ENCODE data around the gene PLCH1. TPM values are rescaled to one million over a fixed set of nuclear protein-coding genes. Genes with fewer than 3 reads are reported as not detected.

PLCH1 gene
- total RNA-seq, 1 experiment from 2014 or later: 3.8 TPM

DNA sequence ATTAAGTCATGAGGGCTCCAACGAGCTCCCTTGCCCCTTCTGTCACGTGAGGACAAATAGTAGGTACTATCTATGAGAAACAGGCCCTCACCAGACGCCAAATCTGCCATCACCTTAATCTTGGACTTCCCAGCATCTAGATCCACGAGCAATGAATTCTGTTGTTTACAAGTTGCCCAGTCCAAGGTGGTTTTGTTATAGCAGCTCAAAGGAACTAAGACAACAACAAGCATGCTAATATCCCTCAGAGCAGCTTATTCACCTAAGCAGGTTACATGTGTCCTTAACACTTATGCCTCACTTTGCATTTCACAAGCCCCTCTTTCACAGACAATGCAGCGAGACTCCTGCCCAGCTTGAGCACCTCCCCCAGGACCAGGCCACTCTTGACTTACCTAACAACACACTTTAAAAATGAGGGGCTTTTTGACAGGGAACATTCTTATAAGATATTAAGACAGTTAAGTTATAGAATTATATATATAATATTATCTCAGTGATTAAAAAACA lies 219.5 kb downstream of the PLCH1 start (continued):
- TF ChIP-seq YY1 (IDR thresholded peaks at IDR 0.05; ENCODE audit: extremely low read depth, insufficient replicate concordance, low read depth, low read length): no peak
- no peak for TF ChIP-seq FOSL1 (IDR thresholded peaks at IDR 0.05; ENCODE audit: low read depth)
- TF ChIP-seq EZH2phosphoT487 (IDR thresholded peaks at IDR 0.05; ENCODE audit: borderline replicate concordance): no peak
- no peak for TF ChIP-seq SIN3A (IDR thresholded peaks at IDR 0.05; ENCODE audit: low read depth)
- TF ChIP-seq JUND (IDR thresholded peaks at IDR 0.05): no peak

DNA sequence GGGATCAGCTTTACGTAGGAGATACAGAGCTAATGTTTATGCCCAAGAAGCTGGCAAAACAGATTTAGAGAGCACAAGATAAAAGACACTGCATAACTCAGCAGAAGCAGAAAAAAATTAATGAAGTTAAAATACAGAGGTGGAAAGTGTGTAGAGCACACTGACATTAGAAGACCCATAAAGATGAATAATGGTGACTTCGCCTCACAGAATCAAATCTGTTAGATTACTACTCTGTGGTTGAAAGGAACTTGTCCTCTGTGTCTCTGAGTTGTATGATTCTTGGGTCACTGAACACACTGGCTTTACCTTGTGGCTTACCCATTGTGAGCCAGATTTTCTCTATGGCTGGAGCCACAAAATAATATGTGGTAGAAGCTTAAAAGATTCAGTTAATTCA lies 224.4 kb downstream of the PLCH1 start:
- Histone ChIP-seq H3K79me2 (ENCODE audit: insufficient read depth, low read length) (no peaks in the 10 kb centered on the region), H4K20me1 (ENCODE audit: insufficient read depth) (no peaks in the 10 kb centered on the region), H3K4me1 (ENCODE audit: control insufficient read depth in 1 of 2, insufficient read depth in 2 of 2, low read length in 2 of 2) (no peaks in the 10 kb centered on the region), H3K9me2 (ENCODE audit: insufficient read depth) (no peaks in the 10 kb centered on the region), H3K4me2 (ENCODE audit: low read length) (no peak overlapping the region), H3K27ac (ENCODE audit: low read depth, low read length) (no peak overlapping the region), H3K9ac (ENCODE audit: low read length) (no peak overlapping the region), H3K9me3 (ENCODE audit: control insufficient read depth in 1 of 2, insufficient read depth in 1 of 2, low read depth in 1 of 2, low read length in 2 of 2) (no peaks in the 10 kb centered on the region), H3K27me3 (ENCODE audit: insufficient read depth, low read length) (no peaks in the 10 kb centered on the region), H3K4me3 (replicated peaks in 1 of 2; ENCODE audit: low read depth in 1 of 2, low read length in 2 of 2) (no peak overlapping the region), H2AFZ (ENCODE audit: low read depth, low read length, poor library complexity, severe bottlenecking) (no peak overlapping the region), H3K36me3 (ENCODE audit: control insufficient read depth in 1 of 2, insufficient read depth in 2 of 2, low read length in 2 of 2) (no peaks in the 10 kb centered on the region)
- RAD21 ChIA-PET (ENCODE audit: low non-redundant PET in 1 of 2, low total read pairs in 2 of 2, uncharacterized antibody in 2 of 2, unreplicated experiment in 2 of 2): no interaction called here
- DNase-seq (ENCODE audit: low read depth, low spot score) (no peak), ATAC-seq (no peak)
- POLR2A ChIA-PET: no interaction called here
- CTCF ChIA-PET: no interaction called here
- BruUV-seq (replicated peaks): no TSS peak
- intact Hi-C loops (cut with micrococcal nuclease): no loop called here
- no peak for TF ChIP-seq EZH2phosphoT487 (IDR thresholded peaks at IDR 0.05; ENCODE audit: borderline replicate concordance)
- no peak for TF ChIP-seq POLR2A (IDR thresholded peaks at IDR 0.05; ENCODE audit: borderline replicate concordance, extremely low read depth, insufficient read depth, insufficient read length)
- TF ChIP-seq SIN3A (IDR thresholded peaks at IDR 0.05; ENCODE audit: low read depth): no peak
- no peak for TF ChIP-seq CBX3 (IDR thresholded peaks at IDR 0.05; ENCODE audit: low read depth)
- TF ChIP-seq ZFX (IDR thresholded peaks at IDR 0.05): no peak
- no peak for TF ChIP-seq POLR2AphosphoS5 (IDR thresholded peaks at IDR 0.05; ENCODE audit: low read depth, low read length)
- no peak for TF ChIP-seq RAD21 (IDR thresholded peaks at IDR 0.05; ENCODE audit: low read depth)
- no peak for TF ChIP-seq SP1 (IDR thresholded peaks at IDR 0.05; ENCODE audit: low read depth)
- TF ChIP-seq, protein P1, sequence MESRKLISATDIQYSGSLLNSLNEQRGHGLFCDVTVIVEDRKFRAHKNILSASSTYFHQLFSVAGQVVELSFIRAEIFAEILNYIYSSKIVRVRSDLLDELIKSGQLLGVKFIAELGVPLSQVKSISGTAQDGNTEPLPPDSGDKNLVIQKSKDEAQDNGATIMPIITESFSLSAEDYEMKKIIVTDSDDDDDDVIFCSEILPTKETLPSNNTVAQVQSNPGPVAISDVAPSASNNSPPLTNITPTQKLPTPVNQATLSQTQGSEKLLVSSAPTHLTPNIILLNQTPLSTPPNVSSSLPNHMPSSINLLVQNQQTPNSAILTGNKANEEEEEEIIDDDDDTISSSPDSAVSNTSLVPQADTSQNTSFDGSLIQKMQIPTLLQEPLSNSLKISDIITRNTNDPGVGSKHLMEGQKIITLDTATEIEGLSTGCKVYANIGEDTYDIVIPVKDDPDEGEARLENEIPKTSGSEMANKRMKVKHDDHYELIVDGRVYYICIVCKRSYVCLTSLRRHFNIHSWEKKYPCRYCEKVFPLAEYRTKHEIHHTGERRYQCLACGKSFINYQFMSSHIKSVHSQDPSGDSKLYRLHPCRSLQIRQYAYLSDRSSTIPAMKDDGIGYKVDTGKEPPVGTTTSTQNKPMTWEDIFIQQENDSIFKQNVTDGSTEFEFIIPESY (IDR thresholded peaks at IDR 0.05; ENCODE audit: extremely low read depth, insufficient replicate concordance, low read length): no peak
- TF ChIP-seq CEBPB (IDR thresholded peaks at IDR 0.05; ENCODE audit: low read depth): no peak
- TF ChIP-seq TCF7L2 (IDR thresholded peaks at IDR 0.05; ENCODE audit: borderline replicate concordance, extremely low read depth, insufficient read depth, insufficient read length): no peak
